HepG2 (cell line): ENCODE results near the gene PRSS27. TPM values are rescaled to one million over a fixed set of nuclear protein-coding genes. Genes with fewer than 3 reads are reported as not detected.

Experiments
- DBP ChIP-seq: sonication (generic); formaldehyde crosslinking; IDR thresholded peaks from 2 replicates; pipeline ENCODE4 v1.4.0; 2020; ENCODE audit warnings: missing genetic modification reagents; ENCODE audit errors: not compliant biosample characterization
- DZIP1 ChIP-seq: sonication (generic); formaldehyde crosslinking; IDR thresholded peaks from 2 replicates; pipeline ENCODE4 v1.5.0; 2020; ENCODE audit warnings: mild to moderate bottlenecking, missing genetic modification reagents
- EEA1 ChIP-seq: sonication (generic); formaldehyde crosslinking; IDR thresholded peaks from 2 replicates; pipeline ENCODE4 v1.5.1; 2020; ENCODE audit warnings: mild to moderate bottlenecking, missing genetic modification reagents, borderline replicate concordance
- HDAC6 ChIP-seq: fragments of 200-600 bp; sonication (generic); IDR thresholded peaks from 2 replicates; pipeline ENCODE4 v1.7.0; 2017; ENCODE audit warnings: mild to moderate bottlenecking, antibody characterized with exemption, low read length, low read depth
- HNRNPH1 ChIP-seq: fragments of 200-400 bp; formaldehyde crosslinking; optimal IDR thresholded peaks from 2 replicates; pipeline ENCODE3; 2017; ENCODE audit warnings: mild to moderate bottlenecking, low read depth, low read length
- IRF1 ChIP-seq: sonication (generic); formaldehyde crosslinking; IDR thresholded peaks from 2 replicates; pipeline ENCODE4 v1.4.0; 2020; ENCODE audit warnings: low read depth, mild to moderate bottlenecking, missing genetic modification reagents
- KLF12 ChIP-seq: sonication (generic); formaldehyde crosslinking; IDR thresholded peaks from 2 replicates; pipeline ENCODE4 v1.4.0; 2020; ENCODE audit warnings: missing genetic modification reagents, borderline replicate concordance
- MTF1 ChIP-seq: sonication (generic); formaldehyde crosslinking; IDR thresholded peaks from 2 replicates; pipeline ENCODE4 v1.5.0; 2020; ENCODE audit warnings: missing genetic modification reagents
- MXD3 ChIP-seq: IDR thresholded peaks from 2 replicates; pipeline ENCODE4 v1.6.1; 2016; ENCODE audit warnings: mild to moderate bottlenecking, missing biosample characterization, missing genetic modification reagents
- MXI1 ChIP-seq: IDR thresholded peaks from 3 replicates; pipeline ENCODE4 v1.6.1; 2012; ENCODE audit warnings: low read depth, low read length, inconsistent platforms, borderline replicate concordance
- SP2 ChIP-seq: sonication (generic); formaldehyde crosslinking; IDR thresholded peaks from 2 replicates; pipeline ENCODE4 v1.5.1; 2020; ENCODE audit warnings: mild to moderate bottlenecking, missing genetic modification reagents
- TGIF2 ChIP-seq: IDR thresholded peaks from 2 replicates; pipeline ENCODE4 v1.6.1; 2016; ENCODE audit warnings: control low read depth, missing compliant biosample characterization
- THYN1 ChIP-seq: sonication (generic); formaldehyde crosslinking; IDR thresholded peaks from 2 replicates; pipeline ENCODE4 v1.8.1; 2023; ENCODE audit warnings: low read depth, mild to moderate bottlenecking, moderate library complexity, missing genetic modification reagents, borderline replicate concordance
- ZNF251 ChIP-seq: sonication (generic); formaldehyde crosslinking; IDR thresholded peaks from 2 replicates; pipeline ENCODE4 v1.9.0; 2021; ENCODE audit warnings: mild to moderate bottlenecking, missing genetic modification reagents
- ZNF280D ChIP-seq: sonication (generic); formaldehyde crosslinking; IDR thresholded peaks from 2 replicates; pipeline ENCODE4 v1.5.1; 2020; ENCODE audit warnings: mild to moderate bottlenecking, missing genetic modification reagents
- ZNF430 ChIP-seq: sonication (generic); formaldehyde crosslinking; IDR thresholded peaks from 2 replicates; pipeline ENCODE4 v1.9.0; 2021; ENCODE audit warnings: mild to moderate bottlenecking, missing genetic modification reagents
- ZNF619 ChIP-seq: sonication (generic); formaldehyde crosslinking; IDR thresholded peaks from 2 replicates; pipeline ENCODE4 v1.4.0; 2020; ENCODE audit warnings: mild to moderate bottlenecking, missing genetic modification reagents
- ZNF766 ChIP-seq: sonication (generic); formaldehyde crosslinking; IDR thresholded peaks from 2 replicates; pipeline ENCODE4 v1.5.0; 2020; ENCODE audit warnings: missing genetic modification reagents, borderline replicate concordance
- ZSCAN12 ChIP-seq: sonication (generic); formaldehyde crosslinking; IDR thresholded peaks from 2 replicates; pipeline ENCODE4 v1.9.0; 2021; ENCODE audit warnings: mild to moderate bottlenecking, missing genetic modification reagents
- polyA plus RNA-seq, 8 experiments: library from polyadenylated mRNA; depleted of rRNA in 3 of 8; stranded (reverse) in 7 of 8; unstranded in 1 of 8; fragments of >200 nt; fragmentation: Illumina TruSeq in 4 of 8; extraction: Trizol in 4 of 8; gene quantifications; 2 replicates each; pipeline versions ENCODE4 v1.2.1 to v1.2.3, GENCODE V29; 2011 to 2016; ENCODE audit warnings: low read depth in 4 of 8, missing spikeins in 1 of 8, mixed read lengths in 1 of 8; ENCODE audit not compliant: insufficient read depth in 1 of 8
- total RNA-seq, 5 experiments: library from RNA; depleted of rRNA; stranded (reverse); fragments of >200 nt; fragmentation: Illumina TruSeq; extraction: Trizol; gene quantifications; 2 replicates each; pipeline ENCODE4 v1.2.3, GENCODE V29; 2016; ENCODE audit warnings: low read depth in 1 of 5

Gene PRSS27
- total and polyA plus RNA-seq, 2 of the 13 experiments (the other 11 are each of a cell fraction or from before 2014, with no cell fraction given): 0.20 to 0.73 TPM

- TF ChIP-seq ZNF280D (CRISPR knock-in tag) (no peak; the same call in 1 of the 2 replicates), TGIF2 (CRISPR knock-in tag) (peak; percentile 86; the same call in 1 of the 2 replicates), MXI1 (peak; percentile 92; the same call in 1 of the 3 replicates), ZSCAN12 (peak; percentile 91), SP2 (CRISPR knock-in tag) (peak; percentile 92), THYN1 (CRISPR knock-in tag) (no peak), ZNF766 (CRISPR knock-in tag) (peak; percentile 50; the same call in 1 of the 2 replicates), EEA1 (CRISPR knock-in tag) (no peak), IRF1 (CRISPR knock-in tag) (0 out of 2 replicates have a peak, but pooled peaks have one; percentile 90), DBP (CRISPR knock-in tag) (peak; percentile 90), ZNF619 (0 out of 2 replicates have a peak, but pooled peaks have one; percentile 47), MTF1 (CRISPR knock-in tag) (0 out of 2 replicates have a peak, but pooled peaks have one; percentile 64), ZNF430 (CRISPR knock-in tag) (peak; percentile 92), MXD3 (CRISPR knock-in tag) (peak; percentile 70), HDAC6 (no peak), HNRNPH1 (peak; percentile 87), ZNF251 (CRISPR knock-in tag) (peak; percentile 78; the same call in 1 of the 2 replicates), KLF12 (CRISPR knock-in tag) (peak; percentile 89; the same call in 1 of the 2 replicates), DZIP1 (CRISPR knock-in tag) (peak; percentile 82; the same call in 1 of the 2 replicates)
Measured at GRCh38 chr16:2682209-2683021, 37.6 kb downstream of the PRSS27 start, which contains the start of gene KCTD5 (continued).
